Neuronal stem cell (in vitro differentiated cells): ENCODE results near the gene ATP11A.
"Not testable (repeated sequence)": the region's sequence is repeated elsewhere in the genome, so short reads cannot be mapped to it uniquely, and the experiment has no call there.

Experiments
- DNase-seq: peaks from one replicate; pipeline ENCODE4 v3.0.0-alpha.2; 2013; ENCODE audit warnings: low spot score
- H2AFZ ChIP-seq: one replicate; pipeline ENCODE4 v1.6.1; 2013; ENCODE audit warnings: mild to moderate bottlenecking, low read length, inconsistent platforms
- H2AK5ac ChIP-seq: 2 replicates; pipeline ENCODE4 v1.6.1; 2013; ENCODE audit warnings: low read depth, mild to moderate bottlenecking, inconsistent platforms, low read length, moderate library complexity, mixed read lengths
- H2BK120ac ChIP-seq: 2 replicates; pipeline ENCODE4 v1.6.1; 2013; ENCODE audit warnings: low read depth, mild to moderate bottlenecking, inconsistent platforms, low read length, moderate library complexity, mixed read lengths
- H2BK12ac ChIP-seq: one replicate; pipeline ENCODE4 v1.6.1; 2013; ENCODE audit warnings: low read length, inconsistent platforms
- H2BK15ac ChIP-seq: 2 replicates; pipeline ENCODE4 v1.6.1; 2013; ENCODE audit warnings: mild to moderate bottlenecking, low read length, inconsistent platforms, mixed read lengths
- H2BK5ac ChIP-seq: one replicate; pipeline ENCODE4 v1.6.1; 2013; ENCODE audit warnings: inconsistent platforms, mild to moderate bottlenecking, low read length, moderate library complexity
- H3K14ac ChIP-seq: one replicate; pipeline ENCODE4 v1.6.1; 2013; ENCODE audit warnings: low read length, inconsistent platforms
- H3K18ac ChIP-seq: 2 replicates; pipeline ENCODE4 v1.6.1; 2013; ENCODE audit warnings: low read length, inconsistent platforms
- H3K23ac ChIP-seq: 2 replicates; pipeline ENCODE4 v1.6.1; 2013; ENCODE audit warnings: low read depth, mild to moderate bottlenecking, mixed read lengths, low read length, inconsistent platforms; ENCODE audit not compliant: poor library complexity
- H3K27ac ChIP-seq: replicated peaks from 3 replicates; pipeline ENCODE4 v1.5.1; 2013; ENCODE audit warnings: low read length, inconsistent platforms
- H3K27me3 ChIP-seq, 3 experiments: 2 replicates each; pipeline ENCODE4 v1.6.1; 2013; ENCODE audit warnings: low read length in 3 of 3, mild to moderate bottlenecking in 2 of 3, inconsistent platforms in 1 of 3, low read depth in 1 of 3, mixed read lengths in 1 of 3, moderate library complexity in 1 of 3; ENCODE audit not compliant: control insufficient read depth in 3 of 3, insufficient read depth in 3 of 3
- H3K36me3 ChIP-seq, 2 donors: replicated peaks in 1 of 2; 2 replicates each; pipeline ENCODE4 v1.6.1; 2013; ENCODE audit warnings: low read length in 2 of 2; ENCODE audit not compliant: control insufficient read depth in 2 of 2, insufficient read depth in 2 of 2
- H3K4ac ChIP-seq: 2 replicates; pipeline ENCODE4 v1.6.1; 2013; ENCODE audit warnings: inconsistent platforms, mild to moderate bottlenecking, low read length, moderate library complexity
- H3K4me1 ChIP-seq, 2 donors: 1 replicate in 1 of 2; 2 replicates in 1 of 2; pipeline ENCODE4 v1.6.1; 2013; ENCODE audit warnings: low read length in 2 of 2, low read depth in 1 of 2; ENCODE audit not compliant: control insufficient read depth in 2 of 2, insufficient read depth in 1 of 2
- H3K4me2 ChIP-seq: one replicate; pipeline ENCODE4 v1.6.1; 2013; ENCODE audit warnings: mild to moderate bottlenecking, low read length, inconsistent platforms; ENCODE audit not compliant: insufficient read depth, poor library complexity, severe bottlenecking
- H3K4me3 ChIP-seq, 2 donors: 2 replicates each; pipeline ENCODE4 v1.5.1; 2013; ENCODE audit warnings: low read length in 2 of 2, mild to moderate bottlenecking in 2 of 2, inconsistent platforms in 1 of 2, moderate library complexity in 1 of 2
- H3K79me1 ChIP-seq: one replicate; pipeline ENCODE4 v1.6.1; 2013; ENCODE audit warnings: low read depth, mild to moderate bottlenecking, inconsistent platforms, low read length, moderate library complexity
- H3K9ac ChIP-seq: one replicate; pipeline ENCODE4 v1.6.1; 2013; ENCODE audit warnings: mild to moderate bottlenecking, low read depth, low read length, inconsistent platforms; ENCODE audit not compliant: poor library complexity
- H3K9me3 ChIP-seq, 2 donors: replicated peaks in 1 of 2; 2 replicates each; pipeline versions ENCODE3 to v1.6.1; 2013; ENCODE audit warnings: low read length in 2 of 2, mild to moderate bottlenecking in 2 of 2, inconsistent platforms in 1 of 2, low read depth in 1 of 2, mixed read lengths in 1 of 2, moderate library complexity in 1 of 2; ENCODE audit not compliant: control insufficient read depth in 2 of 2, insufficient read depth in 1 of 2
- H4K8ac ChIP-seq: one replicate; pipeline ENCODE4 v1.6.1; 2013; ENCODE audit warnings: low read depth, mild to moderate bottlenecking, inconsistent platforms, low read length, moderate library complexity
- H4K91ac ChIP-seq: one replicate; pipeline ENCODE4 v1.6.1; 2013; ENCODE audit warnings: low read length, low read depth, mild to moderate bottlenecking, inconsistent platforms; ENCODE audit not compliant: poor library complexity
- WGBS, 2 donors: extraction: QIAGEN DNeasy Blood & Tissue Kit; methylation state at CpG; one replicate each; pipeline ENCODE4 v1.1.7; 2013; ENCODE audit warnings: missing lambda C conversion rate in 2 of 2, mixed read lengths in 1 of 2; ENCODE audit not compliant: insufficient read length in 2 of 2, insufficient replicate concordance in 1 of 2; ENCODE audit errors: extremely low coverage in 2 of 2; 5-methylcytosine and 5-hydroxymethylcytosine counted together

ATP11A gene

DNA sequence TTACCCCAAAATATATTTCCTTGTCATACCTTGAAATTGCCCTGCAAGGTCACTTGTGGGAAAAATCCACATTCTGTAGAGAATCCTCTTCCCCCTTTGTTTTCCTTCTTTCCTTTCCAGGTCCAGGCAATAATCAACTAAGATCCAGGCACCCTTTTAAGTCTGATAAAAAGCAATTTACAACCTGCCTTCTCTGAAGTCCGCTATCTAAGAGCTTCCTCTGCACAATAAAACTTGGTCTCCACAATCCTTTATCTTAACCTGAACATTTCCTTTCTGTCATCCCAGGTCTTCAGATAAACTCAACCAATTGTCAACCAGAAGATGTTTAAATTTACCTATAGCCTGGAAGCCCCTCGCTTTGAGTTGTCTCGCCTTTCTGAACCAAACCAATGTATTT, 19.5 kb downstream of the ATP11A start:
- WGBS, 2 donors, result no CpG with 5 or more reads among the region's 3 CpGs

DNA sequence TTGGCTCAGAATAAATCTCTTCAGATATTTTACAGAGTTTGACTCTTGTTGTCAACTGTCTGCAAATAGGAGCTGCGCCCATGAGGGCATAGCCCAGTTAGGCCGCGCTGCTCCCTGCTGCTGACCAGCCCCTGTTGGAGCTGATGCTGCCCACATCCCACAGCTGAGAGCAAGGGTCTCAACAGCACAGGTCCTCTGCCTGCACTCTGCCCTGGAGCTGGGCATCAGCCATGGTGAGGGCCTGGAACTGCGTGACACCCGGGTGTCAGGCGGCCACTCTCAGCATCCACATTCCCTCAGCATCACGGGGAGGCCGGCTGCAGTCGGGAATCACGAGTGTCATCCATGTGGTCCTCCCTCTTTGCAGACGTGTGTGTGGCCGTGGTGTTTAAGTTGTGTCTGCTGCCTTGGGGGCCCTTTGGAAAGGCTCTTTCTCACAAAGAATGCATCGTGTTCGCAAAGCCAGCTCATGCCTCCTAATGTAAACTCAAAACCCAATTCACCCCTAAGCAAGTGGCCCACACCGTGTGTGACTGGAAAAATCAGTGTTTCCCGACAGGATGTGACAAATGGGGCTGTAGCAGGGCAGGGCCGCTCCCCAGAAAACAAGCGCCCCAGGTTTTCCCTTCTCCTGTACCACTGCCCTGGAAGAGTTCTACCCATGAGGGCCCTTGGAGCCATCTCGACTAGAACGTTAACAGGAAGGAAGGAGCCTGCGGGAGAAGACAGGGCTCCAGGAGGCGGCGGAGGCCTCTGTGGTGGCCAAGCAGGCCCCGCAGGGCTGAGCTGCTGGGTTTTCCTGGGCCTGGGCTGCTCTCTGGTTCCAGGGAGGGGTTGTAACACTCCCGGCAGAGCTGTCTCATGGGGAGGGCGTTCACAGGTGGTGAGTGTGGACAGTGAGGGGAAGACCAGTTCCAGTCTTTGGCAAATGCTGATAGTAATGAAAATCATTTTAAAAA, 20.3 kb downstream of the ATP11A start:
- H2BK5ac ChIP-seq, result peak overlapping the region; percentile 88
- H3K9me3 ChIP-seq, result peaks cover 9 to 11% of the 10 kb centered on the region in 2 donors
- peak overlapping the region; percentile 95 for H3K18ac ChIP-seq
- peak overlapping the region; percentile 97 for H4K91ac ChIP-seq
- H3K36me3 ChIP-seq, result peaks cover 0 to 5% of the 10 kb centered on the region in 2 donors
- peak overlapping the region; percentile 95 for H2AK5ac ChIP-seq
- no peak overlapping the region for H3K4ac ChIP-seq
- H3K27me3 ChIP-seq, result no peaks in the 10 kb centered on the region
- H3K23ac ChIP-seq, result peak overlapping the region; percentile 80
- DNase-seq, result no peak
- peak overlapping the region; percentile 97 for H3K27ac ChIP-seq
- H3K9ac ChIP-seq, result peak overlapping the region; percentile 68
- H2BK15ac ChIP-seq, result peak overlapping the region; percentile 96
- H3K4me1 ChIP-seq, result peaks cover 19 to 45% of the 10 kb centered on the region in 2 donors
- H2BK12ac ChIP-seq, result peak overlapping the region; percentile 97
- no peak overlapping the region for H2AFZ ChIP-seq
- no peak overlapping the region for H3K4me2 ChIP-seq
- H3K14ac ChIP-seq, result peak overlapping the region; percentile 98
- H4K8ac ChIP-seq, result no peak overlapping the region
- peaks cover 12% of the 10 kb centered on the region for H3K79me1 ChIP-seq
- WGBS, 2 donors, result no CpG with 5 or more reads among the region's 26 CpGs
- H3K4me3 ChIP-seq, result no peak overlapping the region
- H2BK120ac ChIP-seq, result peak overlapping the region; percentile 24

More for the DNA sequence above, 19.5 kb downstream of the ATP11A start:
- H3K4me3 ChIP-seq, H2BK15ac ChIP-seq, H4K91ac ChIP-seq, H3K27me3 ChIP-seq, H2AK5ac ChIP-seq, H2BK120ac ChIP-seq, H3K14ac ChIP-seq, DNase-seq, H4K8ac ChIP-seq, H3K4me2 ChIP-seq, H3K4ac ChIP-seq, H2BK12ac ChIP-seq, H3K36me3 ChIP-seq, H3K18ac ChIP-seq, H2AFZ ChIP-seq, H3K27ac ChIP-seq, H2BK5ac ChIP-seq, H3K9ac ChIP-seq, H3K23ac ChIP-seq, H3K9me3 ChIP-seq: not testable (repeated sequence)
- H3K4me1 ChIP-seq, result peaks cover 19 to 48% of the 10 kb centered on the region in 2 donors
- peaks cover 12% of the 10 kb centered on the region for H3K79me1 ChIP-seq

DNA sequence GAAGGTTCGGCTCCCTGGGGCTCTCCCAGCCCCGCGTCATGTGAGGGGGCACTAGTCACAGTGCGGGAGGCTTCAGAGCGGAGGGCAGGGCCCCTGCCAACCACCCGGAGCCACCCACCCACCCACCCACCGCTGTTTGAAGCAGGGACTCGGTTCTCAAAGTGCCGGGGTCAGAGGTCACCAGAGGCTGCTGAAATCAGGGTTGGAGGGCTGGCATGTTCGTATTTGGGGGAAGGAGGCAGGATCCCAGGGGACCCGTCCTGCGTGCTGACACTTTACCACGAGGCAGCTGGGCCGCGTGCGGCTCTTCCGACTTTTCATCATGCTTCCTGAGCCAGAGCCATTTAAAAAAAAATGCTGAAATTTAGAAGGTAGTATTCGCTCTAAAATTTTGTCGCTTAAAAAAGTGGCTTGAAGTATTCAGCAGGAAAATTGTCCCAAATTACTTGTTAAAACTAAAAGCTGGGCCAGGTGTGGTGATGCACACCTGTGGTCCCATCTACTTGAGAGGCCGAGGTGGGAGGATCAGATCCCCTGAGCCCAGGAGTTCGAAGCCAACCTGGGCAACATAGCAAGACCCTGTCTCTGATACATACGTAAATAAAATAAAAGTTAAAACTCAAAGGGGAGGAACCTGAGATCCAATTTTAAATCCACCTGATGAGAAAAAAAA, 21.2 kb downstream of the ATP11A start:
- Histone ChIP-seq H3K18ac (peak overlapping the region; percentile 89), H3K14ac (no peak overlapping the region), H4K8ac (no peak overlapping the region), H4K91ac (no peak overlapping the region), H3K4me2 (peak overlapping the region; percentile 29), H3K9ac (peak overlapping the region; percentile 55), H2BK12ac (no peak overlapping the region), H3K4me3 (peak overlapping the region in 1 of 2 donors; percentile 10), H2BK120ac (no peak overlapping the region), H3K23ac (no peak overlapping the region), H3K4me1 (peaks cover 19 to 44% of the 10 kb centered on the region in 2 donors), H2AK5ac (peak overlapping the region; percentile 95), H3K79me1 (peaks cover 8% of the 10 kb centered on the region), H3K27ac (peak overlapping the region; percentile 97), H3K27me3 (no peaks in the 10 kb centered on the region), H3K36me3 (peaks cover 0 to 5% of the 10 kb centered on the region in 2 donors), H2AFZ (peak overlapping the region; percentile 62), H2BK15ac (peak overlapping the region; percentile 96), H3K4ac (no peak overlapping the region), H2BK5ac (peak overlapping the region; percentile 88), H3K9me3 (peaks cover 10 to 12% of the 10 kb centered on the region in 2 donors)
- DNase-seq, result no peak
- no CpG with 5 or more reads among the region's 22 CpGs for WGBS, 2 donors
